Measurements from ENCODE around the gene CLECL1. TPM values are rescaled to one million over a fixed set of nuclear protein-coding genes. Genes with fewer than 3 reads are reported as not detected.

CLECL1 gene
- total RNA-seq, 1 experiment from 2014 or later, result not detected

DNA sequence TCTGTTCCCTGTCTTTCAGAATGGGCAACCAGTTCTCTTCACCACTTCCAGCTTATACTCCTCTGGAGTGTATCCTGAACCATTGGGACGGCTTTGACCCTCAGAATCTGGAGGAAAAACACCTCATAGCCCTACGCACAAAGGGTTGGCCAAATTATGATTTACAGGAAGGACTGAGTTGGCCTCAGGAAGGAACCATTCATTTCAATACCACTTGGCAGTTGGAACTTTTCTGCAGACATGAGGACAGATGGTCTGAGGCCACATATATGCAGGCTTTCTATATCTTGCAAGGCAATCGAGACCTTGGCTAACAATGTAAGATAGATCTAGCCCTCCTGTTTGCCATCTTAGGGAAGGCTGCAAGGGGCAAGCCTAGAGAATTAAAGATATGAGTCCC lies 24.0 kb downstream of the CLECL1 start:
- DNase-seq (ENCODE audit: low read depth, low spot score) (no peak), ATAC-seq (no peak)
- Histone ChIP-seq H4K20me1 (ENCODE audit: insufficient read depth) (no peaks in the 10 kb centered on the region), H3K4me3 (replicated peaks in 1 of 2; ENCODE audit: low read depth in 1 of 2, low read length in 2 of 2) (no peak overlapping the region), H3K9ac (ENCODE audit: low read length) (no peak overlapping the region), H3K4me1 (ENCODE audit: control insufficient read depth in 1 of 2, insufficient read depth in 2 of 2, low read length in 2 of 2) (no peaks in the 10 kb centered on the region), H3K36me3 (ENCODE audit: control insufficient read depth in 1 of 2, insufficient read depth in 2 of 2, low read length in 2 of 2) (no peaks in the 10 kb centered on the region), H3K27ac (ENCODE audit: low read depth, low read length) (no peak overlapping the region), H2AFZ (ENCODE audit: low read depth, low read length, poor library complexity, severe bottlenecking) (no peak overlapping the region), H3K9me2 (ENCODE audit: insufficient read depth) (no peaks in the 10 kb centered on the region), H3K9me3 (ENCODE audit: control insufficient read depth in 1 of 2, insufficient read depth in 1 of 2, low read depth in 1 of 2, low read length in 2 of 2) (no peaks in the 10 kb centered on the region), H3K27me3 (ENCODE audit: insufficient read depth, low read length) (no peaks in the 10 kb centered on the region), H3K4me2 (ENCODE audit: low read length) (no peak overlapping the region), H3K79me2 (ENCODE audit: insufficient read depth, low read length) (no peaks in the 10 kb centered on the region)
- RAD21 ChIA-PET (ENCODE audit: low non-redundant PET in 1 of 2, low total read pairs in 2 of 2, uncharacterized antibody in 2 of 2, unreplicated experiment in 2 of 2), result interaction anchor here in 1 of 2 experiments (0.9 kb wide), 1 partner anchor 9 kb away, joined by 3 read pairs; no protein-coding TSS in a partner anchor
- intact Hi-C loops (cut with micrococcal nuclease), result loop anchor here (1.0 kb wide), 2 partner anchors 75 to 378 kb away; no protein-coding TSS in a partner anchor
- BruUV-seq (replicated peaks), result no TSS peak
- POLR2A ChIA-PET, result interaction anchor here (1.0 to 1.1 kb wide), 2 partner anchors 74 to 330 kb away, joined by 3 read pairs; no protein-coding TSS in a partner anchor
- TF ChIP-seq TCF7L2 (IDR thresholded peaks at IDR 0.05; ENCODE audit: borderline replicate concordance, extremely low read depth, insufficient read depth, insufficient read length), result no peak
- CTCF ChIA-PET, result interaction anchor here (0.9 to 2.0 kb wide), 11 partner anchors 8 to 377 kb away, joined by 3 to 16 read pairs (median 5); no protein-coding TSS in a partner anchor

DNA sequence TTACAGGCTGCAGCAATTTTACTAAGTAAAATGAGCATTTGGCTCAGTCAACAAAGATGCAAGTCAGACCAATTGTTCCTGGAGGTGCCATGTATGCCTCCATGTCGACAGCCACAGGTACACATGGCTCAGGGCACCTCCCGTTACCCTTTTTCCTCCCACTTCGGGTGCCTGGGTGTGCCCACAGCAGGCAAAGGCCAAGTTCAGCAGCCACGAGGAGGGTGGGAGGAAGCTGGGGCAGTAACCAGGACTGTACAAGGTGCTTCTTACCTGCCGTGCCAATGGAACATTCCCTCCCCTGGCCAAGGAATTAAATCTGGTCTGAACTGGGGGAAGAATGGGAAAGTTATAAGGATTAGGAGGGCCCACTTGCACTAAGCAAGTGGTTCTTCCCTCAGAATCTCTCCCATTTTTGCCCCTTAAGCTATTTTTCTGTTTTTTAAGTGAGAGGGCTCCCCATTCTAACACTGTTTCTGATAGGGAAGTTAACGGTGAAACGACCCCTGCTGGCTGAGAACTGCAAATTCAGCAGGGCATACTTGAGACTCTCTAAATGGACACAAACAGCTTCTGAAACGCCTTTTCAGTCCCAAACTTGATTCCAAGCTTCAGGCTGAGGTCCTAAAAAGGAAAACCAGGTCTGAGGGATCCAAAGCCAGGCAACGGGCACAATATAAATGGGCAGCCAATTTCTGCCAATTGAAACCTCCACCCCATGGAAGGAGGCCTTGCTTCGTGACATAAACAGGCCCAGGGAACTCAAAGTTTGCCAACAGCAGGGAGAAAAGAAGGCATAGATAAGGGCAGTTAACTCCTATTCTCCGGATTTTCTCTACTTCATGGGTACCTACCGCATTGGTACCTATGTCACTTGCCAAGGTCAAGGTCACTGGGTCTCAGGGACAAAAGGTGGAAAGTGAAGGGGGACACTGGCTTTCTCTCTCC lies 24.8 kb downstream of the CLECL1 start:
- Histone ChIP-seq H3K9me3 (ENCODE audit: control insufficient read depth in 1 of 2, insufficient read depth in 1 of 2, low read depth in 1 of 2, low read length in 2 of 2) (no peaks in the 10 kb centered on the region), H4K20me1 (ENCODE audit: insufficient read depth) (no peaks in the 10 kb centered on the region), H3K79me2 (ENCODE audit: insufficient read depth, low read length) (no peaks in the 10 kb centered on the region), H3K4me1 (ENCODE audit: control insufficient read depth in 1 of 2, insufficient read depth in 2 of 2, low read length in 2 of 2) (no peaks in the 10 kb centered on the region), H3K9me2 (ENCODE audit: insufficient read depth) (no peaks in the 10 kb centered on the region), H3K36me3 (ENCODE audit: control insufficient read depth in 1 of 2, insufficient read depth in 2 of 2, low read length in 2 of 2) (no peaks in the 10 kb centered on the region), H2AFZ (ENCODE audit: low read depth, low read length, poor library complexity, severe bottlenecking) (no peak overlapping the region), H3K4me2 (ENCODE audit: low read length) (peak overlapping the region; percentile 15; the same call in 1 of the 2 replicates), H3K9ac (ENCODE audit: low read length) (no peak overlapping the region), H3K4me3 (replicated peaks in 1 of 2; ENCODE audit: low read depth in 1 of 2, low read length in 2 of 2) (no peak overlapping the region), H3K27me3 (ENCODE audit: insufficient read depth, low read length) (no peaks in the 10 kb centered on the region), H3K27ac (ENCODE audit: low read depth, low read length) (no peak overlapping the region)
- DNase-seq (ENCODE audit: low read depth, low spot score), result peak; percentile 37
- no TSS peak for BruUV-seq (replicated peaks)
- no peak for TF ChIP-seq EZH2 (IDR thresholded peaks at IDR 0.05)
- TF ChIP-seq, protein P1, sequence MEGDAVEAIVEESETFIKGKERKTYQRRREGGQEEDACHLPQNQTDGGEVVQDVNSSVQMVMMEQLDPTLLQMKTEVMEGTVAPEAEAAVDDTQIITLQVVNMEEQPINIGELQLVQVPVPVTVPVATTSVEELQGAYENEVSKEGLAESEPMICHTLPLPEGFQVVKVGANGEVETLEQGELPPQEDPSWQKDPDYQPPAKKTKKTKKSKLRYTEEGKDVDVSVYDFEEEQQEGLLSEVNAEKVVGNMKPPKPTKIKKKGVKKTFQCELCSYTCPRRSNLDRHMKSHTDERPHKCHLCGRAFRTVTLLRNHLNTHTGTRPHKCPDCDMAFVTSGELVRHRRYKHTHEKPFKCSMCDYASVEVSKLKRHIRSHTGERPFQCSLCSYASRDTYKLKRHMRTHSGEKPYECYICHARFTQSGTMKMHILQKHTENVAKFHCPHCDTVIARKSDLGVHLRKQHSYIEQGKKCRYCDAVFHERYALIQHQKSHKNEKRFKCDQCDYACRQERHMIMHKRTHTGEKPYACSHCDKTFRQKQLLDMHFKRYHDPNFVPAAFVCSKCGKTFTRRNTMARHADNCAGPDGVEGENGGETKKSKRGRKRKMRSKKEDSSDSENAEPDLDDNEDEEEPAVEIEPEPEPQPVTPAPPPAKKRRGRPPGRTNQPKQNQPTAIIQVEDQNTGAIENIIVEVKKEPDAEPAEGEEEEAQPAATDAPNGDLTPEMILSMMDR (IDR thresholded peaks at IDR 0.05 in 2 of 3, conservative IDR thresholded peaks at IDR 0.05 in 1 of 3; ENCODE audit: borderline replicate concordance in 1 of 3, insufficient read depth in 1 of 3, low read depth in 2 of 3, low read length in 2 of 3), result peak; percentile 72 to 88 (median 88)
- TF ChIP-seq RAD21 (IDR thresholded peaks at IDR 0.05; ENCODE audit: low read depth), result peak; percentile 64
- TF ChIP-seq, protein P2, sequence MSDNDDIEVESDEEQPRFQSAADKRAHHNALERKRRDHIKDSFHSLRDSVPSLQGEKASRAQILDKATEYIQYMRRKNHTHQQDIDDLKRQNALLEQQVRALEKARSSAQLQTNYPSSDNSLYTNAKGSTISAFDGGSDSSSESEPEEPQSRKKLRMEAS (IDR thresholded peaks at IDR 0.05), result no peak
- TF ChIP-seq, protein P3, sequence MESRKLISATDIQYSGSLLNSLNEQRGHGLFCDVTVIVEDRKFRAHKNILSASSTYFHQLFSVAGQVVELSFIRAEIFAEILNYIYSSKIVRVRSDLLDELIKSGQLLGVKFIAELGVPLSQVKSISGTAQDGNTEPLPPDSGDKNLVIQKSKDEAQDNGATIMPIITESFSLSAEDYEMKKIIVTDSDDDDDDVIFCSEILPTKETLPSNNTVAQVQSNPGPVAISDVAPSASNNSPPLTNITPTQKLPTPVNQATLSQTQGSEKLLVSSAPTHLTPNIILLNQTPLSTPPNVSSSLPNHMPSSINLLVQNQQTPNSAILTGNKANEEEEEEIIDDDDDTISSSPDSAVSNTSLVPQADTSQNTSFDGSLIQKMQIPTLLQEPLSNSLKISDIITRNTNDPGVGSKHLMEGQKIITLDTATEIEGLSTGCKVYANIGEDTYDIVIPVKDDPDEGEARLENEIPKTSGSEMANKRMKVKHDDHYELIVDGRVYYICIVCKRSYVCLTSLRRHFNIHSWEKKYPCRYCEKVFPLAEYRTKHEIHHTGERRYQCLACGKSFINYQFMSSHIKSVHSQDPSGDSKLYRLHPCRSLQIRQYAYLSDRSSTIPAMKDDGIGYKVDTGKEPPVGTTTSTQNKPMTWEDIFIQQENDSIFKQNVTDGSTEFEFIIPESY (IDR thresholded peaks at IDR 0.05; ENCODE audit: extremely low read depth, insufficient replicate concordance, low read length), result no peak
- peak; percentile 92 for ATAC-seq
- intact Hi-C loops (cut with micrococcal nuclease), result loop anchor here (1.0 kb wide), 2 partner anchors 74 to 377 kb away; no protein-coding TSS in a partner anchor
- ChIA-PET POLR2A (interaction anchor here (1.0 to 1.1 kb wide), 2 partner anchors 73 to 329 kb away, joined by 3 read pairs; no protein-coding TSS in a partner anchor), RAD21 (ENCODE audit: low non-redundant PET in 1 of 2, low total read pairs in 2 of 2, uncharacterized antibody in 2 of 2, unreplicated experiment in 2 of 2) (interaction anchor here in 1 of 2 experiments (0.9 kb wide), 1 partner anchor 8 kb away, joined by 3 read pairs; no protein-coding TSS in a partner anchor), CTCF (interaction anchor here (0.6 to 2.0 kb wide), 14 partner anchors 8 to 376 kb away, joined by 3 to 16 read pairs (median 4); no protein-coding TSS in a partner anchor)

Data from HCT116 (cell line).